ENCODE results near the gene PDXP.

PDXP gene

GRCh38 chr22:37674248-37674647, 15.7 kb downstream of the PDXP start (continued):
- TF ChIP-seq TCF4 (CRISPR knock-in tag; IDR thresholded peaks at IDR 0.05; ENCODE audit: borderline replicate concordance) (no peak), ZNF8 (CRISPR knock-in tag; IDR thresholded peaks at IDR 0.05) (no peak), SNAI2 (CRISPR knock-in tag; IDR thresholded peaks at IDR 0.05) (no peak), ISL1 (CRISPR knock-in tag; IDR thresholded peaks at IDR 0.05) (no peak), ZFP3 (CRISPR knock-in tag; IDR thresholded peaks at IDR 0.05) (no peak), GLIS3 (CRISPR knock-in tag; IDR thresholded peaks at IDR 0.05) (no peak), PPARA (CRISPR knock-in tag; IDR thresholded peaks at IDR 0.05; ENCODE audit: borderline replicate concordance) (no peak), CREB5 (CRISPR knock-in tag; IDR thresholded peaks at IDR 0.05; ENCODE audit: low read depth) (no peak), ARNTL (CRISPR knock-in tag; IDR thresholded peaks at IDR 0.05; ENCODE audit: borderline replicate concordance, low read depth) (no peak), BACH2 (CRISPR knock-in tag; IDR thresholded peaks at IDR 0.05; ENCODE audit: borderline replicate concordance) (no peak)

- ATAC-seq, result peak; percentile 84
- TF ChIP-seq ESRRG (CRISPR knock-in tag; IDR thresholded peaks at IDR 0.05) (no peak), ZC3H10 (CRISPR knock-in tag; IDR thresholded peaks at IDR 0.05) (no peak), PATZ1 (CRISPR knock-in tag; IDR thresholded peaks at IDR 0.05; ENCODE audit: borderline replicate concordance) (peak; percentile 93), ZFP3 (CRISPR knock-in tag; IDR thresholded peaks at IDR 0.05) (0 out of 2 replicates have a peak, but pooled peaks have one; percentile 28), OSR1 (CRISPR knock-in tag; IDR thresholded peaks at IDR 0.05) (no peak), TSHZ2 (CRISPR knock-in tag; IDR thresholded peaks at IDR 0.05) (0 out of 2 replicates have a peak, but pooled peaks have one; percentile 20)
Measured at GRCh38 chr22:37674951-37675929, 16.7 kb downstream of the PDXP start, which contains the start of gene LGALS1. Gene LGALS1, plus strand, starts transcription at chr22:37675636. Its CDS starts 67 bp downstream, at chr22:37675703.

- ATAC-seq, result no peak; the same call in 2 of the 3 replicates
- TF ChIP-seq ZNF8 (CRISPR knock-in tag; IDR thresholded peaks at IDR 0.05), result no peak
- TF ChIP-seq PPARA (CRISPR knock-in tag; IDR thresholded peaks at IDR 0.05; ENCODE audit: borderline replicate concordance), result no peak
- TF ChIP-seq CSDC2 (CRISPR knock-in tag; IDR thresholded peaks at IDR 0.05), result no peak
- no peak for TF ChIP-seq OSR1 (CRISPR knock-in tag; IDR thresholded peaks at IDR 0.05)
- TF ChIP-seq SNAI2 (CRISPR knock-in tag; IDR thresholded peaks at IDR 0.05), result no peak
- TF ChIP-seq CSRNP3 (CRISPR knock-in tag; IDR thresholded peaks at IDR 0.05), result no peak
- no peak for TF ChIP-seq TOX (CRISPR knock-in tag; IDR thresholded peaks at IDR 0.05; ENCODE audit: borderline replicate concordance)
- TF ChIP-seq RARB (CRISPR knock-in tag; IDR thresholded peaks at IDR 0.05), result no peak
- no peak for TF ChIP-seq CREB5 (CRISPR knock-in tag; IDR thresholded peaks at IDR 0.05; ENCODE audit: low read depth)
- TF ChIP-seq ISL1 (CRISPR knock-in tag; IDR thresholded peaks at IDR 0.05), result no peak
Measured at GRCh38 chr22:37675930-37676735, 17.6 kb downstream of the PDXP start.
